ENCODE measurements around the gene AFDN.

AFDN gene

GRCh38 chr6:167856999-167857660, 30.4 kb downstream of the AFDN start:
- TF ChIP-seq MAX (IDR thresholded peaks at IDR 0.05; ENCODE audit: low read depth, low read length) (no peak), POLR2A (IDR thresholded peaks at IDR 0.05; ENCODE audit: extremely low read depth, insufficient read length) (no peak), MYC (IDR thresholded peaks at IDR 0.05; ENCODE audit: low read depth, low read length) (no peak), CTCF (IDR thresholded peaks at IDR 0.05; ENCODE audit: low read depth, low read length) (no peak)
- no peak overlapping the region for H3K4me3 ChIP-seq (ENCODE audit: low read depth, low read length)
- DNase-seq (ENCODE audit: low read depth): no peak

- no peak overlapping the region for H3K4me3 ChIP-seq (ENCODE audit: low read depth, low read length)
- TF ChIP-seq MAX (IDR thresholded peaks at IDR 0.05; ENCODE audit: low read depth, low read length) (no peak), CTCF (IDR thresholded peaks at IDR 0.05; ENCODE audit: low read depth, low read length) (no peak), POLR2A (IDR thresholded peaks at IDR 0.05; ENCODE audit: extremely low read depth, insufficient read length) (no peak), MYC (IDR thresholded peaks at IDR 0.05; ENCODE audit: low read depth, low read length) (no peak)
- no peak for DNase-seq (ENCODE audit: low read depth)
These were observed 31.4 kb downstream of the AFDN start for GRCh38 chr6:167858086-167858591.

- no peak overlapping the region for H3K4me3 ChIP-seq (ENCODE audit: low read depth, low read length)
- no peak for TF ChIP-seq CTCF (IDR thresholded peaks at IDR 0.05; ENCODE audit: low read depth, low read length)
- TF ChIP-seq MAX (IDR thresholded peaks at IDR 0.05; ENCODE audit: low read depth, low read length): no peak
- TF ChIP-seq MYC (IDR thresholded peaks at IDR 0.05; ENCODE audit: low read depth, low read length): no peak
- TF ChIP-seq POLR2A (IDR thresholded peaks at IDR 0.05; ENCODE audit: extremely low read depth, insufficient read length): no peak
- DNase-seq (ENCODE audit: low read depth): no peak
These were observed 32.3 kb downstream of the AFDN start for GRCh38 chr6:167858842-167859664.

GRCh38 chr6:167860550-167861226, 34.0 kb downstream of the AFDN start:
- no peak for DNase-seq (ENCODE audit: low read depth)
- no peak for TF ChIP-seq POLR2A (IDR thresholded peaks at IDR 0.05; ENCODE audit: extremely low read depth, insufficient read length)
- no peak for TF ChIP-seq MAX (IDR thresholded peaks at IDR 0.05; ENCODE audit: low read depth, low read length)
- no peak for TF ChIP-seq CTCF (IDR thresholded peaks at IDR 0.05; ENCODE audit: low read depth, low read length)
- no peak for TF ChIP-seq MYC (IDR thresholded peaks at IDR 0.05; ENCODE audit: low read depth, low read length)
- H3K4me3 ChIP-seq (ENCODE audit: low read depth, low read length): no peak overlapping the region

GRCh38 chr6:167861424-167861823, 34.7 kb downstream of the AFDN start:
- TF ChIP-seq POLR2A (IDR thresholded peaks at IDR 0.05; ENCODE audit: extremely low read depth, insufficient read length) (no peak), MYC (IDR thresholded peaks at IDR 0.05; ENCODE audit: low read depth, low read length) (no peak), MAX (IDR thresholded peaks at IDR 0.05; ENCODE audit: low read depth, low read length) (no peak), CTCF (IDR thresholded peaks at IDR 0.05; ENCODE audit: low read depth, low read length) (no peak)
- H3K4me3 ChIP-seq (ENCODE audit: low read depth, low read length): no peak overlapping the region
- DNase-seq (ENCODE audit: low read depth): no peak
